Lung microvascular endothelial cell (primary cell): ENCODE measurements around the gene TESK2. TPM values are rescaled to one million over a fixed set of nuclear protein-coding genes. Genes with fewer than 3 reads are reported as not detected.
"Not testable (repeated sequence)": the region's sequence is repeated elsewhere in the genome, so short reads cannot be mapped to it uniquely, and the experiment has no call there.

ENCODE experiments used
- DNase-seq, 2 donors: peaks; one replicate each; pipeline versions ENCODE4 v3.0.0 to v3.0.0-alpha.2; 2010; ENCODE audit warnings: low read depth in 2 of 2
- total RNA-seq: library from RNA; depleted of rRNA; stranded (reverse); fragments of >200 nt; gene quantifications from 2 replicates; pipeline ENCODE4 v1.2.1, GENCODE V29; 2014

TESK2 gene
- total RNA-seq: 3.3 and 4.6 TPM in 2 replicates

- peak; percentile 99 to 100 for DNase-seq
Observed at GRCh38 chr1:45490626-45491486, at the start of gene TESK2. TESK2 (minus strand) TSS chr1:45491163; CDS start chr1:45457785, 33,378 bp downstream.

- DNase-seq: no peak
Observed at GRCh38 chr1:45536886-45537285, 45.9 kb upstream of the TESK2 start.

GRCh38 chr1:45535988-45536766 lies 45.2 kb upstream of the TESK2 start:
- DNase-seq: no peak

- DNase-seq: no peak
Observed at GRCh38 chr1:45531873-45532272, 40.9 kb upstream of the TESK2 start.

- DNase-seq: no peak
Observed at GRCh38 chr1:45530632-45531135, 39.7 kb upstream of the TESK2 start.

GRCh38 chr1:45526135-45526644 lies 35.2 kb upstream of the TESK2 start:
- no peak for DNase-seq

- DNase-seq: not testable (repeated sequence)
Observed at GRCh38 chr1:45523975-45524374, 33.0 kb upstream of the TESK2 start.

GRCh38 chr1:45523516-45523915 lies 32.6 kb upstream of the TESK2 start:
- DNase-seq: not testable (repeated sequence)

GRCh38 chr1:45522324-45523104 lies 31.6 kb upstream of the TESK2 start:
- peak in 1 of 2 donors; percentile 57 for DNase-seq

- DNase-seq: peak; percentile 95
Observed at GRCh38 chr1:45521413-45522323, 30.7 kb upstream of the TESK2 start, which contains the start of gene PRDX1. PRDX1 (minus strand) TSS chr1:45521884; CDS start chr1:45519043, 2,841 bp downstream.

GRCh38 chr1:45519774-45520173 lies 28.8 kb upstream of the TESK2 start:
- DNase-seq: not testable (repeated sequence)

- DNase-seq: no peak
Observed at GRCh38 chr1:45518910-45519309, 27.9 kb upstream of the TESK2 start.

- DNase-seq: not testable (repeated sequence)
Observed at GRCh38 chr1:45518366-45518765, 27.4 kb upstream of the TESK2 start.

GRCh38 chr1:45516465-45516864 lies 25.5 kb upstream of the TESK2 start:
- no peak for DNase-seq

- no peak for DNase-seq
Observed at GRCh38 chr1:45516036-45516435, 25.1 kb upstream of the TESK2 start.

- DNase-seq: not testable (repeated sequence)
Observed at GRCh38 chr1:45513532-45514260, 22.7 kb upstream of the TESK2 start.

GRCh38 chr1:45512641-45513054 lies 21.7 kb upstream of the TESK2 start:
- peak; percentile 78 to 86 for DNase-seq

GRCh38 chr1:45510972-45511527 lies 20.1 kb upstream of the TESK2 start:
- no peak for DNase-seq
